HEK293 (cell line): Measurements from ENCODE around the gene AKT1.
A peak's percentile ranks its signal among the peaks of the same experiment; 100 is the strongest.

Experiments
- CTCF ChIA-PET: fragments of 350-600 bp; formaldehyde crosslinking; extraction: SDS; loops from one replicate; lab custom pipeline; 2021; ENCODE audit warnings: antibody characterized with exemption; lab: Yijun Ruan, JAX
- POLR2A ChIA-PET: fragments of 300-600 bp; formaldehyde crosslinking; extraction: SDS; loops from one replicate; lab custom pipeline; 2020; ENCODE audit warnings: antibody characterized with exemption, inconsistent platforms; lab: Yijun Ruan, JAX
- H3K27ac ChIP-seq: fragments of 200-500 bp; sonication (Bioruptor generic); 2 replicates; pipeline ENCODE4 v1.5.1; 2014; ENCODE audit warnings: low read depth, low read length, control low read depth, inconsistent platforms; ENCODE audit errors: extremely low read depth
- H3K36me3 ChIP-seq, 2 experiments: fragments of 200-500 bp in 1 of 2; sonication (Bioruptor generic) in 1 of 2; 1 replicate in 1 of 2; 2 replicates in 1 of 2; pipeline ENCODE4 v1.5.1; 2014 to 2017; ENCODE audit warnings: inconsistent platforms in 2 of 2, low read length in 2 of 2; ENCODE audit not compliant: control insufficient read depth in 2 of 2, insufficient read depth in 1 of 2
- H3K4me1 ChIP-seq: fragments of 200-500 bp; sonication (Bioruptor generic); 2 replicates; pipeline ENCODE4 v1.5.1; 2014; ENCODE audit warnings: mild to moderate bottlenecking, low read length, inconsistent platforms; ENCODE audit not compliant: control insufficient read depth, insufficient read depth
- H3K4me3 ChIP-seq: 2 replicates; pipeline ENCODE4 v1.5.1; 2011; ENCODE audit warnings: low read depth, mild to moderate bottlenecking, control low read depth, low read length, moderate library complexity
- H3K9me3 ChIP-seq: fragments of 200-500 bp; sonication (Bioruptor generic); 2 replicates; pipeline ENCODE4 v1.5.1; 2014; ENCODE audit warnings: low read depth, low read length, inconsistent platforms; ENCODE audit not compliant: control insufficient read depth, insufficient read depth
- EGR2 ChIP-seq: fragments of 450-650 bp; formaldehyde crosslinking; IDR thresholded peaks from 2 replicates; pipeline ENCODE4 v1.5.1; 2016; ENCODE audit warnings: low read depth, missing biosample characterization, missing genetic modification characterization
- GFI1B ChIP-seq: fragments of 450-650 bp; formaldehyde crosslinking; IDR thresholded peaks from 2 replicates; pipeline ENCODE4 v1.5.1; 2016; ENCODE audit warnings: missing biosample characterization, missing genetic modification characterization
- HOXA7 ChIP-seq: sonication (generic); formaldehyde crosslinking; IDR thresholded peaks from 2 replicates; pipeline ENCODE4 v1.8.1; 2022; ENCODE audit warnings: missing genetic modification reagents, borderline replicate concordance
- KLF9 ChIP-seq: fragments of 450-650 bp; formaldehyde crosslinking; IDR thresholded peaks from 2 replicates; pipeline ENCODE4 v1.5.1; 2016; ENCODE audit warnings: missing biosample characterization, missing genetic modification characterization, low read depth
- SCRT1 ChIP-seq: fragments of 450-650 bp; formaldehyde crosslinking; IDR thresholded peaks from 2 replicates; pipeline ENCODE4 v1.5.1; 2016; ENCODE audit warnings: missing biosample characterization, missing genetic modification characterization, borderline replicate concordance
- SP2 ChIP-seq: fragments of 450-650 bp; formaldehyde crosslinking; IDR thresholded peaks from 2 replicates; pipeline ENCODE4 v1.5.1; 2016; ENCODE audit warnings: missing biosample characterization, missing genetic modification characterization
- ZBTB20 ChIP-seq: fragments of 450-650 bp; formaldehyde crosslinking; IDR thresholded peaks from 2 replicates; pipeline ENCODE4 v1.5.1; 2016; ENCODE audit warnings: missing biosample characterization, missing genetic modification characterization
- ZFHX2 ChIP-seq: fragments of 450-650 bp; formaldehyde crosslinking; conservative IDR thresholded peaks from 2 replicates; pipeline ENCODE4 v1.5.1; 2016; ENCODE audit warnings: missing biosample characterization, missing genetic modification characterization
- ZFP37 ChIP-seq: fragments of 450-650 bp; formaldehyde crosslinking; IDR thresholded peaks from 2 replicates; pipeline ENCODE4 v1.5.1; 2016; ENCODE audit warnings: missing biosample characterization, missing genetic modification characterization
- ZNF133 ChIP-seq: fragments of 450-650 bp; formaldehyde crosslinking; IDR thresholded peaks from 2 replicates; pipeline ENCODE4 v1.5.1; 2016; ENCODE audit warnings: missing biosample characterization, missing genetic modification characterization
- ZNF266 ChIP-seq: fragments of 450-650 bp; formaldehyde crosslinking; IDR thresholded peaks from 2 replicates; pipeline ENCODE4 v1.5.1; 2016; ENCODE audit warnings: missing biosample characterization, missing genetic modification characterization, low read depth
- ZNF274 ChIP-seq, 2 experiments: fragments of 200-500 bp in 1 of 2; fragments of 450-650 bp in 1 of 2; sonication (Bioruptor generic) in 1 of 2; formaldehyde crosslinking in 1 of 2; IDR thresholded peaks; 2 replicates each; pipeline versions ENCODE4 v1.5.1 to v1.6.1; 2014 to 2016; ENCODE audit warnings: borderline replicate concordance in 1 of 2, inconsistent platforms in 1 of 2, low read length in 1 of 2, missing biosample characterization in 1 of 2, missing genetic modification characterization in 1 of 2
- ZNF311 ChIP-seq: fragments of 450-650 bp; formaldehyde crosslinking; IDR thresholded peaks from 2 replicates; pipeline ENCODE4 v1.5.1; 2017; ENCODE audit warnings: missing biosample characterization, missing genetic modification characterization, borderline replicate concordance
- ZNF335 ChIP-seq: fragments of 450-650 bp; formaldehyde crosslinking; conservative IDR thresholded peaks from 2 replicates; pipeline ENCODE4 v1.5.1; 2016; ENCODE audit warnings: missing biosample characterization, missing genetic modification characterization
- ZNF341 ChIP-seq: fragments of 450-650 bp; formaldehyde crosslinking; IDR thresholded peaks from 2 replicates; pipeline ENCODE4; 2016; ENCODE audit warnings: low read depth, missing biosample characterization, missing genetic modification characterization
- ZNF473 ChIP-seq: fragments of 450-650 bp; formaldehyde crosslinking; IDR thresholded peaks from 2 replicates; pipeline ENCODE4 v1.5.1; 2017; ENCODE audit warnings: missing biosample characterization, missing genetic modification characterization
- ZNF558 ChIP-seq: fragments of 450-650 bp; formaldehyde crosslinking; IDR thresholded peaks from 2 replicates; pipeline ENCODE4 v1.5.1; 2016; ENCODE audit warnings: missing biosample characterization, missing genetic modification characterization
- ZNF596 ChIP-seq: fragments of 450-650 bp; IDR thresholded peaks from 2 replicates; pipeline ENCODE4 v1.5.0; 2018; ENCODE audit warnings: missing biosample characterization, mild to moderate bottlenecking, missing genetic modification characterization, moderate library complexity
- ZNF600 ChIP-seq: fragments of 450-650 bp; formaldehyde crosslinking; IDR thresholded peaks from 2 replicates; pipeline ENCODE4 v1.5.1; 2016; ENCODE audit warnings: missing biosample characterization, missing genetic modification characterization
- ZNF621 ChIP-seq: fragments of 450-650 bp; formaldehyde crosslinking; IDR thresholded peaks from 2 replicates; pipeline ENCODE4 v1.5.1; 2017; ENCODE audit warnings: missing biosample characterization, missing genetic modification characterization
- ZNF830 ChIP-seq: fragments of 450-650 bp; IDR thresholded peaks from 2 replicates; pipeline ENCODE4 v1.5.0; 2018; ENCODE audit warnings: missing biosample characterization, missing genetic modification characterization, low read depth, mild to moderate bottlenecking, moderate library complexity
- ZSCAN30 ChIP-seq: fragments of 450-650 bp; IDR thresholded peaks from 2 replicates; pipeline ENCODE4 v1.5.1; 2018; ENCODE audit warnings: missing biosample characterization, mild to moderate bottlenecking, missing genetic modification characterization, moderate library complexity
- TF ChIP-seq, protein P1 (sequence below): fragments of 450-650 bp; formaldehyde crosslinking; IDR thresholded peaks from 2 replicates; pipeline ENCODE4 v1.5.1; 2016; ENCODE audit warnings: missing biosample characterization, missing genetic modification characterization
- TF ChIP-seq, protein P2 (sequence below): fragments of 450-650 bp; formaldehyde crosslinking; IDR thresholded peaks from 2 replicates; pipeline ENCODE4 v1.5.1; 2016; ENCODE audit warnings: missing biosample characterization, missing genetic modification characterization
- TF ChIP-seq, protein P3 (sequence below): fragments of 450-650 bp; formaldehyde crosslinking; conservative IDR thresholded peaks from 2 replicates; pipeline ENCODE4 v1.5.1; 2016; ENCODE audit warnings: low read depth, missing biosample characterization, missing genetic modification characterization
- TF ChIP-seq, protein P4 (sequence below): fragments of 450-650 bp; formaldehyde crosslinking; IDR thresholded peaks from 2 replicates; pipeline ENCODE4 v1.5.1; 2016; ENCODE audit warnings: missing biosample characterization, missing genetic modification characterization
- TF ChIP-seq, protein P5 (sequence below): fragments of 450-650 bp; formaldehyde crosslinking; IDR thresholded peaks from 2 replicates; pipeline ENCODE4 v1.5.1; 2017; ENCODE audit warnings: missing biosample characterization, missing genetic modification characterization

Gene AKT1

DNA sequence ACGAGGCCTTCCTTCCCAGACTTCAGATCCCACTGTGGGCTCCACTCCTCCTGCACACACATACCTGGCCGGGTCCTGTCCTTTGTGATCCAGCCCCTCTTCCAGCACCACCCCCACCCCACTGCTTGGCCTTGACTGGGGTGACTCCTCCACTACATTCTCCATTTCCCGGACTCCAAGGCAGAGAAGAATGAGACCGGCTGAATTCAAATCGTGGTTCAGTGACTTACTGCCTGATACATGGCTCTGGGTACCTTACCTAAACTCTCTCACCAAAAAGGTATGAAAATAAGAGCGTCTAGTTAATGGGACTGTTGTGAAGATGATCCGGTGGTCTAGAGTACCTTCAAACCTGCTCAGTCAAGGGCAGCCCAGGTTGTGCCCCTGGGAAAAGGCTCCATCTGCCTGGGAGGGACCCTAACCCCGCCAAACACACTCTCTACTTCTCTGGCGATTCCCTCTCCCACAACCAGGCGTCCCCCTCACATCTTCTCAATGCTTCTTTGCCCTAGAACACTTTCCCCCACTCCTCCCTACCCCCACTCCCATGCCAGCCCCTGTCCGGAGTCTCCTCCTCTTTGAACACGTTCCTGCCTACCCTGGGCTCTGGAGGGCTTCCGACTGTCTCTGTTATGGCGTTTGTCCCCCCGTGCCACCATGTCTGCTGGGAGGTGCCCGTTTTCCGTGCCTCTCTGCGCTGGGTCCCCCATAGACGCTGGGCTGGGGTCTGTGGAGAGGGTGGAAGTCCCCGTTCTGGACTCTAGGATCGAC lies 3.9 kb upstream of the AKT1 start:
- H3K36me3 ChIP-seq: no peaks in the 10 kb centered on the region
- CTCF ChIA-PET: interaction anchor here (1.0 kb wide), 1 partner anchor 31 kb away, joined by 4 read pairs; no protein-coding TSS in a partner anchor
- H3K9me3 ChIP-seq: no peaks in the 10 kb centered on the region
- POLR2A ChIA-PET: no interaction called here
- no peak overlapping the region; the same call in 1 of the 2 replicates for H3K27ac ChIP-seq
- peaks cover 5% of the 10 kb centered on the region for H3K4me1 ChIP-seq
- H3K4me3 ChIP-seq: no peak overlapping the region
- TF ChIP-seq, protein P1, sequence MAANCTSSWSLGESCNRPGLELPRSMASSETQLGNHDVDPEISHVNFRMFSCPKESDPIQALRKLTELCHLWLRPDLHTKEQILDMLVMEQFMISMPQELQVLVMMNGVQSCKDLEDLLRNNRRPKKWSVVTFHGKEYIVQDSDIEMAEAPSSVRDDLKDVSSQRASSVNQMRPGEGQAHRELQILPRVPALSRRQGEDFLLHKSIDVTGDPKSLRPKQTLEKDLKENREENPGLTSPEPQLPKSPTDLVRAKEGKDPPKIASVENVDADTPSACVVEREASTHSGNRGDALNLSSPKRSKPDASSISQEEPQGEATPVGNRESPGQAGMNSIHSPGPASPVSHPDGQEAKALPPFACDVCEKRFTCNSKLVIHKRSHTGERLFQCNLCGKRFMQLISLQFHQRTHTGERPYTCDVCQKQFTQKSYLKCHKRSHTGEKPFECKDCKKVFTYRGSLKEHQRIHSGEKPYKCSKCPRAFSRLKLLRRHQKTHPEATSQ (tag by site-specific recombination): no peak
- TF ChIP-seq ZNF596 (no peak), ZNF830 (tag by site-specific recombination) (no peak), KLF9 (tag by site-specific recombination) (no peak), GFI1B (tag by site-specific recombination) (no peak), ZSCAN30 (tag by site-specific recombination) (no peak), ZNF600 (tag by site-specific recombination) (peak; percentile 82), EGR2 (tag by site-specific recombination) (no peak), SCRT1 (tag by site-specific recombination) (no peak), ZFHX2 (tag by site-specific recombination) (no peak), ZFP37 (no peak), ZNF621 (no peak), ZNF266 (tag by site-specific recombination) (no peak), ZNF311 (no peak), ZNF341 (tag by site-specific recombination) (no peak), ZNF274 (IDR thresholded peaks at IDR 0.05; ENCODE audit: low read length) (no peak), ZNF274 (tag by site-specific recombination; IDR thresholded peaks at IDR 0.05; ENCODE audit: borderline replicate concordance) (no peak), ZNF335 (no peak), ZBTB20 (peak; percentile 17; the same call in 1 of the 2 replicates), HOXA7 (CRISPR knock-in tag) (no peak), ZNF473 (tag by site-specific recombination) (no peak), ZNF558 (no peak), SP2 (peak; percentile 16; the same call in 1 of the 2 replicates), ZNF133 (no peak)
- TF ChIP-seq, protein P2, sequence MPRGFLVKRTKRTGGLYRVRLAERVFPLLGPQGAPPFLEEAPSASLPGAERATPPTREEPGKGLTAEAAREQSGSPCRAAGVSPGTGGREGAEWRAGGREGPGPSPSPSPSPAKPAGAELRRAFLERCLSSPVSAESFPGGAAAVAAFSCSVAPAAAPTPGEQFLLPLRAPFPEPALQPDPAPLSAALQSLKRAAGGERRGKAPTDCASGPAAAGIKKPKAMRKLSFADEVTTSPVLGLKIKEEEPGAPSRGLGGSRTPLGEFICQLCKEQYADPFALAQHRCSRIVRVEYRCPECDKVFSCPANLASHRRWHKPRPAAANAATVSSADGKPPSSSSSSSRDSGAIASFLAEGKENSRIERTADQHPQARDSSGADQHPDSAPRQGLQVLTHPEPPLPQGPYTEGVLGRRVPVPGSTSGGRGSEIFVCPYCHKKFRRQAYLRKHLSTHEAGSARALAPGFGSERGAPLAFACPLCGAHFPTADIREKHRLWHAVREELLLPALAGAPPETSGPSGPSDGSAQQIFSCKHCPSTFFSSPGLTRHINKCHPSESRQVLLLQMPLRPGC (tag by site-specific recombination): no peak
- TF ChIP-seq, protein P3, sequence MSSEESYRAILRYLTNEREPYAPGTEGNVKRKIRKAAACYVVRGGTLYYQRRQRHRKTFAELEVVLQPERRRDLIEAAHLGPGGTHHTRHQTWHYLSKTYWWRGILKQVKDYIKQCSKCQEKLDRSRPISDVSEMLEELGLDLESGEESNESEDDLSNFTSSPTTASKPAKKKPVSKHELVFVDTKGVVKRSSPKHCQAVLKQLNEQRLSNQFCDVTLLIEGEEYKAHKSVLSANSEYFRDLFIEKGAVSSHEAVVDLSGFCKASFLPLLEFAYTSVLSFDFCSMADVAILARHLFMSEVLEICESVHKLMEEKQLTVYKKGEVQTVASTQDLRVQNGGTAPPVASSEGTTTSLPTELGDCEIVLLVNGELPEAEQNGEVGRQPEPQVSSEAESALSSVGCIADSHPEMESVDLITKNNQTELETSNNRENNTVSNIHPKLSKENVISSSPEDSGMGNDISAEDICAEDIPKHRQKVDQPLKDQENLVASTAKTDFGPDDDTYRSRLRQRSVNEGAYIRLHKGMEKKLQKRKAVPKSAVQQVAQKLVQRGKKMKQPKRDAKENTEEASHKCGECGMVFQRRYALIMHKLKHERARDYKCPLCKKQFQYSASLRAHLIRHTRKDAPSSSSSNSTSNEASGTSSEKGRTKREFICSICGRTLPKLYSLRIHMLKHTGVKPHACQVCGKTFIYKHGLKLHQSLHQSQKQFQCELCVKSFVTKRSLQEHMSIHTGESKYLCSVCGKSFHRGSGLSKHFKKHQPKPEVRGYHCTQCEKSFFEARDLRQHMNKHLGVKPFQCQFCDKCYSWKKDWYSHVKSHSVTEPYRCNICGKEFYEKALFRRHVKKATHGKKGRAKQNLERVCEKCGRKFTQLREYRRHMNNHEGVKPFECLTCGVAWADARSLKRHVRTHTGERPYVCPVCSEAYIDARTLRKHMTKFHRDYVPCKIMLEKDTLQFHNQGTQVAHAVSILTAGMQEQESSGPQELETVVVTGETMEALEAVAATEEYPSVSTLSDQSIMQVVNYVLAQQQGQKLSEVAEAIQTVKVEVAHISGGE (tag by site-specific recombination): no peak
- TF ChIP-seq, protein P4, sequence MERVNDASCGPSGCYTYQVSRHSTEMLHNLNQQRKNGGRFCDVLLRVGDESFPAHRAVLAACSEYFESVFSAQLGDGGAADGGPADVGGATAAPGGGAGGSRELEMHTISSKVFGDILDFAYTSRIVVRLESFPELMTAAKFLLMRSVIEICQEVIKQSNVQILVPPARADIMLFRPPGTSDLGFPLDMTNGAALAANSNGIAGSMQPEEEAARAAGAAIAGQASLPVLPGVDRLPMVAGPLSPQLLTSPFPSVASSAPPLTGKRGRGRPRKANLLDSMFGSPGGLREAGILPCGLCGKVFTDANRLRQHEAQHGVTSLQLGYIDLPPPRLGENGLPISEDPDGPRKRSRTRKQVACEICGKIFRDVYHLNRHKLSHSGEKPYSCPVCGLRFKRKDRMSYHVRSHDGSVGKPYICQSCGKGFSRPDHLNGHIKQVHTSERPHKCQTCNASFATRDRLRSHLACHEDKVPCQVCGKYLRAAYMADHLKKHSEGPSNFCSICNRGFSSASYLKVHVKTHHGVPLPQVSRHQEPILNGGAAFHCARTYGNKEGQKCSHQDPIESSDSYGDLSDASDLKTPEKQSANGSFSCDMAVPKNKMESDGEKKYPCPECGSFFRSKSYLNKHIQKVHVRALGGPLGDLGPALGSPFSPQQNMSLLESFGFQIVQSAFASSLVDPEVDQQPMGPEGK (tag by site-specific recombination): peak; percentile 51
- TF ChIP-seq, protein P5, sequence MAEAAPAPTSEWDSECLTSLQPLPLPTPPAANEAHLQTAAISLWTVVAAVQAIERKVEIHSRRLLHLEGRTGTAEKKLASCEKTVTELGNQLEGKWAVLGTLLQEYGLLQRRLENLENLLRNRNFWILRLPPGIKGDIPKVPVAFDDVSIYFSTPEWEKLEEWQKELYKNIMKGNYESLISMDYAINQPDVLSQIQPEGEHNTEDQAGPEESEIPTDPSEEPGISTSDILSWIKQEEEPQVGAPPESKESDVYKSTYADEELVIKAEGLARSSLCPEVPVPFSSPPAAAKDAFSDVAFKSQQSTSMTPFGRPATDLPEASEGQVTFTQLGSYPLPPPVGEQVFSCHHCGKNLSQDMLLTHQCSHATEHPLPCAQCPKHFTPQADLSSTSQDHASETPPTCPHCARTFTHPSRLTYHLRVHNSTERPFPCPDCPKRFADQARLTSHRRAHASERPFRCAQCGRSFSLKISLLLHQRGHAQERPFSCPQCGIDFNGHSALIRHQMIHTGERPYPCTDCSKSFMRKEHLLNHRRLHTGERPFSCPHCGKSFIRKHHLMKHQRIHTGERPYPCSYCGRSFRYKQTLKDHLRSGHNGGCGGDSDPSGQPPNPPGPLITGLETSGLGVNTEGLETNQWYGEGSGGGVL (tag by site-specific recombination): peak; percentile 87
